ENCODE data around the gene THSD1. TPM values are rescaled to one million over a fixed set of nuclear protein-coding genes. Genes with fewer than 3 reads are reported as not detected.
A peak's percentile ranks its signal among the peaks of the same experiment; 100 is the strongest.

Gene THSD1, protein sequence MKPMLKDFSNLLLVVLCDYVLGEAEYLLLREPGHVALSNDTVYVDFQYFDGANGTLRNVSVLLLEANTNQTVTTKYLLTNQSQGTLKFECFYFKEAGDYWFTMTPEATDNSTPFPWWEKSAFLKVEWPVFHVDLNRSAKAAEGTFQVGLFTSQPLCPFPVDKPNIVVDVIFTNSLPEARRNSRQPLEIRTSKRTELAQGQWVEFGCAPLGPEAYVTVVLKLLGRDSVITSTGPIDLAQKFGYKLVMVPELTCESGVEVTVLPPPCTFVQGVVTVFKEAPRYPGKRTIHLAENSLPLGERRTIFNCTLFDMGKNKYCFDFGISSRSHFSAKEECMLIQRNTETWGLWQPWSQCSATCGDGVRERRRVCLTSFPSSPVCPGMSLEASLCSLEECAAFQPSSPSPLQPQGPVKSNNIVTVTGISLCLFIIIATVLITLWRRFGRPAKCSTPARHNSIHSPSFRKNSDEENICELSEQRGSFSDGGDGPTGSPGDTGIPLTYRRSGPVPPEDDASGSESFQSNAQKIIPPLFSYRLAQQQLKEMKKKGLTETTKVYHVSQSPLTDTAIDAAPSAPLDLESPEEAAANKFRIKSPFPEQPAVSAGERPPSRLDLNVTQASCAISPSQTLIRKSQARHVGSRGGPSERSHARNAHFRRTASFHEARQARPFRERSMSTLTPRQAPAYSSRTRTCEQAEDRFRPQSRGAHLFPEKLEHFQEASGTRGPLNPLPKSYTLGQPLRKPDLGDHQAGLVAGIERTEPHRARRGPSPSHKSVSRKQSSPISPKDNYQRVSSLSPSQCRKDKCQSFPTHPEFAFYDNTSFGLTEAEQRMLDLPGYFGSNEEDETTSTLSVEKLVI
- total RNA-seq (2014; rRNA removed; shearing (Covaris generic); ENCODE audit: low replicate concordance): 11.3 and 17.9 TPM in 2 replicates

GRCh38 chr13:52405767-52406494, at the start of gene THSD1:
THSD1 (minus strand) TSS chr13:52406172; CDS start chr13:52402600, 3,572 bp downstream.
- Histone ChIP-seq H3K9me3 (no peaks in the 10 kb centered on the region), H3K4me3 (peak within 1 kb of the TSS; percentile 73), H3K27me3 (no peaks in the 10 kb centered on the region), H3K36me3 (peaks cover 5% of the 10 kb centered on the region)
- DNase-seq: peak; percentile 84

DNA sequence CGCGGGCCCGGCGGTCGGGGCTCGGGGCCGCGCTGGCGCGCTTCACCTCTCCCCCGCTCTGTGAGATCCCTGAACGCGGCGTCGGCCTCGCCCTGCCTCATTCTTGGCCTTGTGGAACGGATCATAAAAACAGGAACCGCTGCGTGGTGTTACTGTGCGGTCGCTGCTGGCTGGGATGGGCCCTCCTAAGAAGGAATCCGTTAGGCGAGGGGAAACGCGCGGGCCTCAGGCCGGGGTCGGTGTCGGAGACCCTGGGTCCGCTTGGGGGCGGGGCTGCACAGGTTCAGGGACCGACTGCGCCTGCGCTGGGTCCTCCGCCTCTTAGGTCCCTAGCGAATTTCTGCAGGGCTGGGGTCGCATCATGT, 49.7 kb upstream of the THSD1 start:
- Histone ChIP-seq H3K36me3 (peaks cover 33% of the 10 kb centered on the region), H3K27me3 (no peaks in the 10 kb centered on the region), H3K9me3 (no peaks in the 10 kb centered on the region), H3K4me3 (peak overlapping the region; percentile 74)
- DNase-seq: peak; percentile 66

- peaks cover 29% of the 10 kb centered on the region for H3K36me3 ChIP-seq
- H3K27me3 ChIP-seq: no peaks in the 10 kb centered on the region
- peak; percentile 95 for DNase-seq
- no peaks in the 10 kb centered on the region for H3K9me3 ChIP-seq
- peak within 1 kb of the TSS; percentile 74 for H3K4me3 ChIP-seq
Measured at GRCh38 chr13:52454820-52455676, 49.1 kb upstream of the THSD1 start, which contains the start of gene CKAP2. CKAP2 (plus strand) TSS chr13:52455478; CDS start chr13:52455557, 79 bp downstream.

DNA sequence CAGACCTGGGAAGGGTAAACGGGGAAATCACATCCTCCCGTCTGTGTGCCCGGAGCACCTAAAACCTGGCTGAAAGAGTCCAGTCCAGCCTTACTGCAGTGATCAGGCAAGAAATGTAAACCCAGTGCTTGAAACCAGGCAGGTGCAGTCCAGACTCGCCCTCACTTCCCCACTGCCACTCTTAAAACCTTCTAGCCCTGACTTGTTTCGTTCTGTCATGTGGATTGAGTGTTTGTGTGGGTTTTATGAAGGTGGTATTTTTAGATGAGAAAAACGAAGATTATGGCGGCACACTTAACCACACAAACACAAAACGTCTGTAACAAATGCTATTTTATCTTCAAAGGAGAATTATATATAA, 48.5 kb upstream of the THSD1 start:
- peak overlapping the region; percentile 74 for H3K4me3 ChIP-seq
- DNase-seq: no peak
- no peaks in the 10 kb centered on the region for H3K9me3 ChIP-seq
- no peaks in the 10 kb centered on the region for H3K27me3 ChIP-seq
- peaks cover 27% of the 10 kb centered on the region for H3K36me3 ChIP-seq

GRCh38 chr13:52452470-52452869, 46.5 kb upstream of the THSD1 start:
- no peaks in the 10 kb centered on the region for H3K9me3 ChIP-seq
- DNase-seq: no peak
- H3K4me3 ChIP-seq: no peak overlapping the region

DNA sequence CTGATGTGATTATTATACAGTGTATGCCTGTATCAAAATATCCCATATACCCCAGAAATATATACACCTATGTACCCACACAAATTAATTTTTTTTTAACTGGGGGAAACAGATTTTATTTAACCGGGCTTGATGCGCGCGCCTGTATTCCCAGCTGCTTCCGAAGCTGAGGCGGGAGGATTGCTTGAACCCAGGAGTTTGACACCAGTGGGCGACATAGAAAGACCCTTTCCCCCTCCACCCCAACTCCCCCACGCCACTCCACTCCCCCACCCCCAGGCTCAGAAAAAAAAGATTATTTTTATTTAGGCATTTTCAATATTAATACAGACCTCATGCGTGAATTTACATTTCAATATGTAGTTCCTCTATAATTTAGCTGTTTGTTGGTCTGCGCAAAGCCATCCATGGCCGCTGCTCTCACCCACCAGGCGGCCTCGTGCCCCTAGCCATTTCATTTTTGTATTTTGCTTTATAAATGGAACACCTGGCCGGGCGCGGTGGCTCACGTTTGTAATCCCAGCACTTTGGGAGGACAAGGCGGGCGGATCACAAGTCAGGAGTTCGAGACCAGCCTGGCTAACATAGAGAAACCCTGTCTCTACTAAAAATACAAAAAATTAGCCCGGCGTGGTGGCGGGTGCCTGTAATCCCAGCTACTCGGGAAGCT, 45.3 kb upstream of the THSD1 start:
- no peaks in the 10 kb centered on the region for H3K27me3 ChIP-seq
- DNase-seq: no peak
- H3K9me3 ChIP-seq: no peaks in the 10 kb centered on the region
- peak overlapping the region; percentile 63 for H3K4me3 ChIP-seq
- H3K36me3 ChIP-seq: peaks cover 15% of the 10 kb centered on the region

More at GRCh38 chr13:52452470-52452869, 46.5 kb upstream of the THSD1 start:
- Histone ChIP-seq H3K36me3 (peaks cover 22% of the 10 kb centered on the region), H3K27me3 (no peaks in the 10 kb centered on the region)

DNA sequence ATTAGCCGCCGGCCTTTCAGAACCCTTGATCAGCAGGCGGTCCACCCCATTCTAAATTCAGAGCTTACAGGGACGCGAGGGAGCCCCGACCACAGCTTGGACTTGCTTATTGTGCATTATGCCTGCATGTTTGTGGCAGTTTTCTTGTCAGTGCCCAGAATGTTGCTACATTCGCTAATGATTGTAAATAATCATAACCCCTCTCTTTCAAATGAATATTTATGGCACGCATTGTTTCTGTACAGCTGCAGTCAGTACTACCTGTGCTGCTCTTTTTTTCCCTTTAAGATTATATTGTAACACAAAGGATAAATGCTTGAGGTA, 44.8 kb upstream of the THSD1 start:
- peaks cover 15% of the 10 kb centered on the region for H3K36me3 ChIP-seq
- no peaks in the 10 kb centered on the region for H3K9me3 ChIP-seq
- peak overlapping the region; percentile 63 for H3K4me3 ChIP-seq
- no peaks in the 10 kb centered on the region for H3K27me3 ChIP-seq
- no peak for DNase-seq

DNA sequence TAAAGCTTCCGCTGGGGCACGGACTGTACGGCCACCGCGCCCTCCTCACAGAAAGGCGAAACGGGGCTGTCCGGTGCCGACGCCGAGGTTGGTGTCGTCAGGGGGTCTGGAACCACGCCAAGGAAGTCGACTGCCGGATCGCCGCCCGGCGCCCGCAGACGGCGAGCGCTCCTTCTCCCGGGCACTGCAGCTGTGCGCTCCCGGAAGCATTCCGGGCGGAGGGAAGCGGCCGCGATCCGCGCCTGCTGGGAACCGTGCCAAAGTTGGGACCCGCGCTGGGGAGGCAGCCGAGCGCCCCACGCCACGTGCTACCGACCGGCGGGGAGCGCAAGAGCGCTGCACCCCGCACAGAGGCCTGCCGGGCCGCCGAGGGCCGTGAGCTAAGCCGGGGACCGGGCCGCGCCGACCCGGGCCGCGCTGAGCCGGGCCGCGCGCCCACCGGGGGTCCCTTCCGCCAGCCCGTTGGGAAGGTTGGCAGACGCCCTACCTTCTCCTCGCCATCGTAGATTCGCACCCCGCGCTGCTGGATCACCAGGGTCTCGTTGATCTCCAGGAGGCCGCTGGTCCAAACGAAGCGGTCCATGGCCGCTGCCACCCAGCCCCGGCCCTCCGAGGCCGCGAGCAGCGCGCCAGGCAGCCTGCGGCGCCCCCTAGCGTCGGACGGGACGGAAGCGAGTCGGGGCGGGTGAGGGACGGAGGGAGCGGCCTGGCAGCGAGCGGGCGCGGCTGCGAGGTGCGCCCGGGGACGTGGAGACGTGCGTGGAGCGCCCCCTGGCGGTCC, 44.2 kb upstream of the THSD1 start, which contains the start of gene VPS36:
VPS36 (minus strand) TSS at position 623 of the 781 bp plus-strand sequence; CDS start at position 583, 40 bp downstream.
- DNase-seq: peak; percentile 90
- no peaks in the 10 kb centered on the region for H3K9me3 ChIP-seq
- H3K4me3 ChIP-seq: peak within 1 kb of the TSS; percentile 63
- peaks cover 16% of the 10 kb centered on the region for H3K36me3 ChIP-seq
- no peaks in the 10 kb centered on the region for H3K27me3 ChIP-seq

- no peak for DNase-seq
- Histone ChIP-seq H3K27me3 (no peaks in the 10 kb centered on the region), H3K9me3 (no peaks in the 10 kb centered on the region), H3K36me3 (peaks cover 23% of the 10 kb centered on the region), H3K4me3 (peak overlapping the region; percentile 63)
Measured at GRCh38 chr13:52449331-52450011, 43.5 kb upstream of the THSD1 start.

DNA sequence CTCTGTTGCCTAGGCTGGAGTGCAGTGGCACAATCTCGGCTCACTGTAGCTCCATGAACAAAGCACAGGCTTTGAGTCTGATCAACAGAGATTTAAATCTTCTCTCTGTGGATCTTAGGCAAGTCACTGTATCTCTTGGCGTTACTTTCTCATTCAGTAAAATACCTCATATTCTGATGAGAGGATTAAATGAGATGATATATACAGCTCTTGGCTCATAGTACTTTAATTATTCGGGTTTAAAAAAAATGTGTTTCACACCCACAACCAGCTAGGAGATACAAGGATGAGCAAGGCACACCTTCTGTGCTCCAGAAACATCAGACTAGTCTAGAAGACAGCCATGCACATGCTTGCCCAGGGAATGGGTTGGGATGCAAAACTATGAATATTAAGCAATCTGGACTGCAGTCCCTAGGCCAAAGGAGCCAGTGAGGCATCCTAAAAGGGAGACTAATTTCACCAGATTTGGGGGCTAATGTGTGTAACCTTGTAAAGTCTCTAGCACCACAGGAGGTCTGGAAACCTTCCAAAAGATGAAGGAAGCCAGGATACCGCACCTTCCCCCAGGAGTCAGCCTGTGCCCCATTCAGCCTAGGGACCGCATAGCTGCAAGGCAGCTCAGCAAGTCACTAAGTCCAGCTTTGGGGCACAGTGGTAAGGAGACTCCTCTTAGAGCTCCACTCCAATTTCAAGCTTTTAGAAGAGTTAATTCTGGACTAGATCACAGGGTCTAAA, 42.0 kb upstream of the THSD1 start:
- Histone ChIP-seq H3K27me3 (no peaks in the 10 kb centered on the region), H3K36me3 (peaks cover 23% of the 10 kb centered on the region), H3K9me3 (no peaks in the 10 kb centered on the region), H3K4me3 (no peak overlapping the region)
- DNase-seq: peak; percentile 14

DNA sequence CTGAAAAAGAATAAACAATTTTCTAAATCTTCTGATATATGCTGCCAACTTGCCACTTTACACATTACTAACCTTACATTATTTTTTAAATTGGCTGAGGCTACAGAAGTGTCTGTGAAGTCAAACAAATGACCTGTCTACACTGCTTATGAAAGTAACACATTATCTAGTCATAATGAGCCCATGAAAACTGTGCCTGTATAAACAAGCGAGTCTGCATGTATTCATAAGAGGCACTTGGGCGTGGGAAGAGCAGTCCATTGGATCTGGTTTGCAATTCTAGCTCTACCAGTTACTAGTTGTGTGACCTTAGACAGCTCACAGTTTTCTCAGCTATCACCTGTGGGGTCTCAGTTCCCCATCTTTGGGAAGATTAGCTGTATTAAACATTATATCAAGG, 41.4 kb upstream of the THSD1 start:
- Histone ChIP-seq H3K27me3 (no peaks in the 10 kb centered on the region), H3K9me3 (no peaks in the 10 kb centered on the region), H3K4me3 (no peak overlapping the region), H3K36me3 (peaks cover 26% of the 10 kb centered on the region)
- peak; percentile 25 for DNase-seq

GRCh38 chr13:52446265-52446664, 40.3 kb upstream of the THSD1 start:
- peaks cover 37% of the 10 kb centered on the region for H3K36me3 ChIP-seq
- H3K27me3 ChIP-seq: no peaks in the 10 kb centered on the region
- no peak overlapping the region for H3K4me3 ChIP-seq
- H3K9me3 ChIP-seq: no peaks in the 10 kb centered on the region
- DNase-seq: no peak

DNA sequence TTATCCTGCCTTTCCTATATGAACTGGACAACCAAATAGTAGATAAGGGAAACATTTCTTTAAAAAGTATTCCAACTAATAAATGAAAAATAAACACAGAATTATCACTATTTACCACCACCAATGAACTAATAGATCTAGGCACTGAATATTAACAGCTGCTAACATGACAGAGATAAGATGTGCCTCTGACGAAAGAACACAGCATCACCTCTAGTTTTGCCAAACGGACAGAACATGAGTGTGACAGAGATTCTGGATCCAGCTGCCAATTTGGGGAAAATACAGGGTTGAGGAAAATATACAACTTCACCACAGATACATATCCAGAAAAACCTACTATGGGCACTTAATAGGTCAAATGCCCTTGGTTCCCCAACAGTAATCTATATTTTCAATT, 26.5 kb upstream of the THSD1 start:
- Histone ChIP-seq H3K4me3 (no peak overlapping the region), H3K9me3 (no peaks in the 10 kb centered on the region), H3K36me3 (peaks cover 52% of the 10 kb centered on the region), H3K27me3 (no peaks in the 10 kb centered on the region)
- no peak for DNase-seq

- Histone ChIP-seq H3K36me3 (peaks cover 53% of the 10 kb centered on the region), H3K4me3 (no peak overlapping the region), H3K27me3 (no peaks in the 10 kb centered on the region), H3K9me3 (no peaks in the 10 kb centered on the region)
- DNase-seq: no peak
Measured at GRCh38 chr13:52428295-52428694, 22.3 kb upstream of the THSD1 start.

Measured in MG63 (cell line).